HuH-7.5 (cell line): ENCODE results near the gene TMEM171.

Source experiments
- DNase-seq: peaks from one replicate; pipeline ENCODE4 v3.0.0; 2011; ENCODE audit warnings: low spot score

TMEM171 gene

GRCh38 chr5:73121119-73121463 lies 716 bp downstream of the TMEM171 start:
- DNase-seq, result no peak

DNA sequence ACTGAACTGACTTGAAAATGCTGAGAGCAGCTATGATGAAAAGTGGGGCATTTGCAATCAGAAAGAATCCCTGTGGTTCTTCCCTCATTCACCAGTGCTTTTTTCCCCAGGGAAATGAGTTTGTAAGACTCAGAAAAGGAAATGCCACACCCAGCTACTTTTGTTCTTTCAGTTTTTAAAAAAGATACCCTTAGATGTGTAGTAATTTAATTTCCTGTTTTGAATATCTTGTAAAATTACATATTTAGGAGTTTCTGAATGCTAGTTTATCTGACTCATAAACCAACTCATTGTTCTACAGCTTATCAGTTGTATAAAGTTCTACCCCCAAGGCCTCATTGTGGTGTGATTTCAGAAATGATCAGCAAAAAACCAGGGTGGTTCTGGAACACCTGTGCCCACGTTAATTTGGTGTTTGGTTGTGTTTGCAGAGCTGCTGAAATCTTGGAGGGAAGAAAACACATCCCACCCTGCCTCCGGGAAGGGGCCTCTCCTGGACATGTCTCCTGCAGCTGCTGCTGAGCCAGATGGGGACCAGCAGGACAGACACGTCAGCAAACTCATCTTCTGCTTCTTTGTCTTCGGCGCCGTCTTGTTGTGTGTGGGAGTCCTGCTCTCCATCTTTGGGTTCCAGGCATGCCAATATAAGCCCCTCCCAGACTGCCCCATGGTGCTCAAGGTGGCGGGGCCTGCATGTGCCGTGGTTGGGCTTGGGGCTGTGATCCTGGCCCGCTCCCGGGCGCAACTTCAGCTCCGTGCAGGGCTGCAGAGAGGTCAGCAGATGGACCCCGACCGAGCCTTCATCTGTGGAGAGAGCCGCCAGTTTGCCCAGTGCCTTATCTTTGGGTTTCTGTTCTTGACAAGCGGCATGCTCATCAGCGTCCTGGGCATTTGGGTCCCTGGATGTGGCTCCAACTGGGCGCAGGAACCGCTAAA lies 2.8 kb downstream of the TMEM171 start:
- no peak for DNase-seq

GRCh38 chr5:73125289-73125688 lies 4.9 kb downstream of the TMEM171 start:
- no peak for DNase-seq

DNA sequence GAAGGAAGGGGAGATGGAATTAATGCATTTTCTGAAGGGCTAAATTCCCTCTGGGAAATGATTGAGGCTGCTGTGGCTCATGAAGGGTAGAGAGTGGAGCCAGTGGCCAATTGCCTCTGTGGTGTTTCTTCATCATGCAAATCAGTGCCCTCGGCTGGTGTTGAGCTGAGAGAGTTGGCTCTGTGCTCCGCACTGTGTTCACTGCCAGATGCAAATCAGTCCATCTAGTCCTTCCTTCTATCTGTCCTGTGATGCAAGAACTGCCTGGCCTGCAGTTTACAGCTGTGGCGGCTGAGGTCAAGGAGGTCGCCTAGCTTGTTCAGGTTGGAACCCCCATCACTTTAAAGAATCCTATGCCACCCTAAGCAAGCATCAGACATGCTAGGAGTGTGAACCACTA lies 6.0 kb downstream of the TMEM171 start:
- no peak for DNase-seq

DNA sequence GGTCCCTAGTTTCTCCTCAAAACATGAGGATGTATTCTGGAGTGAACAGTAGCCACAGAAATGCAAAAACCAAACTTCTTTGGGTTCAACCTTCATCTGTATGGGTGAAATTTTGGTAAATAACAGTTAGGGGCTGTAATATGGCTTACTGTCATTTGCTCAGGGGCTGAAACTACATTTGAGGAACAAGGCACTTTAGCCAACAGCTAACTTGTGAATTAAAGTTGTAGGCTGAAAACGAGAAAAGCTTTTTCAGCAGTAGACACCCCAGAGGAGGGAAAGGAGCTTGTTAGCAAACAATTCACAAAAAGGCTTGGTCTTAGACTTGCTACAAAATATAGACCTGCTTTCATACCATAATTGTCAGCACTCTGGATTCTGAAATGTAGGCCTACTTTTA lies 6.6 kb downstream of the TMEM171 start:
- DNase-seq, result no peak

DNA sequence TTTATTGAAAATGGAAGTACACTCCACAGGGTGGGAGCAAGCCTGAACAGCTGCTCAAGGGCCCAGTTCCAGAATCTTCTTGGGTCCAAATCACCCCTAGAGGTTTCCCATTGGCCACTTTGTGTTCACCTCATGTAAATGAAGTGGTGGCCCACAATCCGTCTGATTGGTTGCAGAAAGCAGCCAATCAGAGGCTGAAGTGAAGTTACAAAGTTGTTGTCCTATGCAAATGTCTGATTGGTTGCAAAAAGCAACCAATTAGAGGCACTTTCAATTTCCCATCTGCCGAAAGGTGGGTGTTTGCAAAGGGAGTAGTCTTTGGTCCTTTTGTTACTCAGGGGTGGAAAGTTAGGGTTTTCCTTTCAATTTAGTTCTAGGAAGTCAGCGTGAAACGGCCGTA lies 8.8 kb downstream of the TMEM171 start:
- DNase-seq, result no peak

DNA sequence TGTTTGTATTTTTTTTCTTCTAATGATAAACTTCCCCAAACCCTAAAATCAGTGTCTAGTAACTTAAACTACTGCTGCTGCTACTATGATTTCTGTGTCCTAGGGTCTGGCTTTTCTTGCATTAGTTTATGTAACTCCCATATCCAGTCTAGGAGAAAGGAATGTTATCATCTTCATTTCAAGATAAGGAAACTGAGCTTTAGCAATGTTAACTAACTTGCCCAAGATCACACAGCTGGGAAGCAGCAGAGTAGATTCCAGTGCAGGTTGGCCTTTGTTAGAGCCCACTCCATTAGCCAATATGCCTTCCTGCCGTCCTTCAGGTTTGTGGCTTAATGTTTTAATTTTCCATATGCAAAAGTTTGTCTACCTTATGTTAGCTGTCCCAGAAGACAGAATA lies 10.4 kb downstream of the TMEM171 start:
- no peak for DNase-seq

DNA sequence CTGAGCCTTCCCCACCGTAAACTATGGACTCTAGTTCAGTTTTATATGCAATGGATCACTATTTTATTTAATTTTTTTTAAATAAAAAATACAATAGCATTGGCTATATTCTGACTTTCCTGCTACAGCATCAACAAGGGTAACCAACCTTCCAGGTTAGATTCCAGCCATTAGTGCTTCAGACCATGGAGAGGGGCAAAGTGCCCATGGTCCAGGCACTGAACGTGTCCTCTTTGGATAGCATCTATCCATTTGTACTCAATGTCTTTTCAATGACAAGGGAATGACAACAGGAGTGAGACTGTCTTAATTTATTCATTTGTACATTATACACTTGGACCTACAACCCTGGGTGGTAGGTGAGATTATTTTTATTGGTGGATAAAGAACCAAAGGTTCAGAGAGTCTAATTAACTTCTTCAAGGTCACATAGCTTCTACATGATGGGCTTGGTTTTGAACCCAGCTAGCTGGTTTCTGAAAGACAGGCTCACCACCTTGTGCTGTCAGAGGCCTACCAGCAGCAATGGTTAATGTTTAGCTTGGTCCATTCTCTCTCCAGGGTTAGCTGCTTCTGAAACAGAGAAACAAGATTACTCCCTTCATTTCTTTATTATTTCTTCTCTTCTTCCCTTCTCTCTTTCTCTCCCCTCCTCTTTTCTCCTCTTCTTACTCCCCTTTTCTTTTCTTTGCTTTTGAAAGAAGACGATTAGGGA lies 11.5 kb downstream of the TMEM171 start:
- DNase-seq, result no peak

GRCh38 chr5:73132759-73133158 lies 12.4 kb downstream of the TMEM171 start:
- no peak for DNase-seq

DNA sequence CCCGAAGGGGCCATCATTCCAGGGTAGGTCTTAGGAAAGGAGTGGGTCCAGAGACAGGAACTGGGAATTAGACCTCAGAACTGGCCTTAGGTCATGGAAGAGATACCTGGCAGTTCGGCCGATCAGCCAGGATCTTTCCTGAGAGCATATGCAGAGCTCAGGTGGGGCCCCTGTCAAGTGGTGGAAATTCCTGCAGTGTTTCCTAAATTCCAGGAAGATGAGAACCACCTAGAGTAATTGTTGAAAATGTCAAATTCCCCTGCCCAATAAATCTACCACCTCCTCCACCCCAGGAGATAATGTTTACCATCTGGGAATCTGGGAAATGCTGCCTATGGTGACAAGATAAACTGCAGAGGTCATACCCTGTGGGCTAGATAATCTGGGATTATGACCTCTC lies 14.6 kb downstream of the TMEM171 start:
- DNase-seq, result no peak

- peak; percentile 31 for DNase-seq
Measured at GRCh38 chr5:73135429-73136054, 15.2 kb downstream of the TMEM171 start.

DNA sequence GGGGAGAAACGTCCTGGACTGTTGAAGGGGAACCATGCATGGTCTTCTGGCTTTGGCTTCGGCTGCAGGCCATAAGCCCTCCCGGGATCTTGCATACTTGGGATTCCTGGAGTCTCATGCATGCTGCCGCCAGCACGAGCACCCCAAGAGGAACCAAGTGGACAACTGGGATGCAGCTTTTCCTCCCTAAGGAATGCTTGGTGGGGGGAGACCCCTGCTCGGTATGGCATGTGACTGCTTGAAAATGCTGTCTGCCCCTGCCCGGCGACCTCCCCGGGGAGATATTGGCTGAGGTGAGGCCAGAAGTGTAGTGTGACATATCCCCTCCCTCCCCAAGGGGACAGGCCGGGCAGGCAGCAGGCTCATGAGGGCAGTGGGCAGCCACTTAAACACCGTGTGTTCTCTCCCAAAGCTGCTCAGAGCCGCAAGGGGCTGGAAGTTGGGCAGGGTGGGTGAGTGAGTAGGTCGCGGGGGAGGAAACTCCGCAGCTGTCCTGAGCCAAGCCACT lies 15.7 kb downstream of the TMEM171 start:
- DNase-seq, result no peak

- DNase-seq, result no peak
Measured at GRCh38 chr5:73137563-73138530, 17.5 kb downstream of the TMEM171 start.

DNA sequence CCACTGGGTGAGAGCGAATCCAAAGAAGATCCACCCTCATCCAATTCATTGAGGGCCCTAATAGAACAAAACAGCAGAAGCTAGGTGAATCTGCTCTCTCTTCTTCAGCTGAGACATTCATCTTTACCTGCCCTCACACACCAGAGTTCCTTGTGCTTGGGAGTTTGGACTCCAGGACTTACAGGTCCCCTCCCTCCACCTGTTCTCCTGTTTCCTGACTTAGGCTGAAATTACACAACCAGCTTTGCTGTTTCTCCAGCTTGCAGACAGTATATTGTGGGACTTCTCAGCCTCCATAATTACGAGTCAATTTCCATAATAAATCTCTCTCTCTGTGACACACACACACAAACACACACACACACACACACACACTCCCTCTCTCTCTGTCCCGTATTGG lies 19.1 kb downstream of the TMEM171 start:
- DNase-seq, result no peak

DNA sequence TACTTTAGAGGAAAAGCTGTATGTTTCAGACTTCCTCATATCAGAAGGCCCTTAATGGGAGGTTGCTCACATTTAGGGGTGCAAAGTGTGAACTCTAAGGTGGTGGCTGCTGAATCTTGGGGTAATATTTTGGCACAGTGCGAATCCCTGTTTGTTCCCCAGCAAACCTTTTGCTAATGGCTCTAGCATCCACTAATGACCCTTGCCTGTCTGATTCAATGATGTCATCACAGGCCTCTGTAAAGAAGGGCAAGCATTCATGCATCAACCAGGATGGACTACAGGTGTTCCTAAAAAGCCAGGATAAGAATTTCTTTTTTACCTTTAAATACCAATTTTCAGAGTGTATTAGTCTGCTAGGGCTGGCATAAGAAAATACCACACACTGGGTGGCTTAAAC lies 20.4 kb downstream of the TMEM171 start:
- no peak for DNase-seq

DNA sequence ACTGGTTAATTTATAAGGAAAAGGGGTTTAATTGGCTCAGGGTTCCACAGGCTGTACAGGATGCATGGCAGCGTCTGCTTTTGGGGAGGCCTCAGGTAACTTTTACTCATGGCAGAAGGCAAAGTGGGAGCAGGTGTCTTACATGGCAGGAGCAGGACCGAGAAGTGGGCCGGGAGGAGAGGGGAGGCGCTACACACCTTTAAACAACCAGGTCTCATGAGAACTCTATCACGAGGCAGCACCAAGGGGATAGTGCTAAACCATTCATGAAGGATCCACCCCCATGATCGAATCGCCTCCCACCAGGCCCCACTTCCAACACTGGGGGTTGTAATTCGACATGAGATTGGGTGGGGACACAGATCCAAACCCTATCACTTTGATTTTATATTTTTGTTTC lies 21.7 kb downstream of the TMEM171 start:
- DNase-seq, result no peak

- no peak for DNase-seq
Measured at GRCh38 chr5:73143716-73144115, 23.3 kb downstream of the TMEM171 start.

DNA sequence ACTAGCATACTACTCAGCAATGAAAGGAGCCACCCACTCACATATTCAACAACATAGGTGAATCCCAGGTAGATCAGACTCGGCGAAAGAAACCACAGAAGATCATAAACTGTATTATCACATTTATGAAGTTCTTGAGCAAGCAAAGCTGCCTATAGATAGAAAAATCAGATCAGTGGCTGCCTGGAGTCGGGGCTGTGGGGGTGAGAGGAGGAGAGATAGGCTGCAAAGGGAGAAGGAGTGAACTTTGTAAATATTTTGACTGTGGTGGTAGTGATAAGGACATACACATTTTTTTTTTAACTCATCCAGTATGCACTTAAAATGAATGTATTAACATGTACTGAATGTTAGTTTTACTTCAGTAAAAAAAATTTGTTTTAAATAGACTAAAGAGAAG lies 29.2 kb downstream of the TMEM171 start:
- no peak for DNase-seq

GRCh38 chr5:73150876-73151275 lies 30.5 kb downstream of the TMEM171 start:
- DNase-seq, result no peak

DNA sequence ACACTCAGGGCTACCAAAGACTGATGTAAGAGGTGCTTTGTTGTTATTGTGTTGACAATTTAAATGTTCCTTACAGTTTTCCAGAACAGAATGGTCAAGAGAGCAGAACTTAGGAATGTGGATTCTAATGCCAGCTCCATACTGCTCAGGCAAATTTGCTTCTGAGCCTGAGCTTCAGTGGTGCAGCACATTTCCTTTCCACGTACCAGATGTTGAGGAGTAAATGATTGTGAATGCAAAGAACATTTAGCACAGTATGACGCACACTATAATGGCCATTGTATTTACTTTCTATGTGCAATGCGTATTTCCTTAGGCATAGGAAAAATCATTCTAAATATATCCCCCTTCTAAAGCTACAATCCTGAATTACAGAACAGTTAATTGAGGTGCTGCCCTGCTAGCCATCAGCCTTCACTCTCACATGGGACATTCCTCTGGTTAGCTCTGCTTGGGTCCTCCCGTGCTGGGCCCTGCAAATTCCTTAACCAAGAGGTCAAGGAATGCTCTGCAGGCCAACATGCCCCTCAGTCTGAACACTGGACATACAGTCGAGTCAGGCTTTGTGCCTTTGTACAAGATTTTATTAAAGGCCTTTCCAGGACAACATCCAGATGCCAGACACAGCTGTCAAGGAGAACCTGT lies 31.5 kb downstream of the TMEM171 start:
- DNase-seq, result no peak
